Glomerular visceral epithelial cell (primary cell): ENCODE results near the gene RPA3.

Experiments used
- DNase-seq: peaks from one replicate; pipeline ENCODE4 v3.0.0-alpha.2; 2016; ENCODE audit errors: extremely low spot score

Gene RPA3

GRCh38 chr7:7607010-7607409 is 111.4 kb downstream of the RPA3 start:
- DNase-seq = no peak

- no peak for DNase-seq
Observed at GRCh38 chr7:7596176-7596575, 122.2 kb downstream of the RPA3 start.

- peak; percentile 3 for DNase-seq
Observed at GRCh38 chr7:7595451-7595850, 123.0 kb downstream of the RPA3 start.
